Thymus (tissue), 11 donors: ENCODE measurements around the gene SPOCD1. TPM values are rescaled to one million over a fixed set of nuclear protein-coding genes. Genes with fewer than 3 reads are reported as not detected.

Experiments
- DNase-seq, 9 donors: peaks; one replicate each; pipeline ENCODE4 v3.0.0-alpha.2; 2013; ENCODE audit warnings: low spot score in 9 of 9, low read depth in 6 of 9, missing footprints in 1 of 9
- H3K27ac ChIP-seq, 2 donors: one replicate each; pipeline ENCODE4 v1.5.1; 2013; ENCODE audit warnings: control low read depth in 1 of 2, low read depth in 1 of 2, low read length in 1 of 2, mild to moderate bottlenecking in 1 of 2, moderate library complexity in 1 of 2
- H3K27me3 ChIP-seq, 2 donors: one replicate each; pipeline ENCODE4 v1.5.1; 2013; ENCODE audit warnings: low read length in 1 of 2; ENCODE audit not compliant: control insufficient read depth in 2 of 2, insufficient read depth in 1 of 2
- H3K36me3 ChIP-seq, 2 donors: one replicate each; pipeline ENCODE4 v1.5.1; 2013; ENCODE audit warnings: low read length in 1 of 2, mild to moderate bottlenecking in 1 of 2, moderate library complexity in 1 of 2; ENCODE audit not compliant: control insufficient read depth in 2 of 2, insufficient read depth in 2 of 2
- H3K4me1 ChIP-seq, 2 donors: one replicate each; pipeline ENCODE4 v1.5.1; 2013; ENCODE audit warnings: low read length in 2 of 2; ENCODE audit not compliant: control insufficient read depth in 2 of 2, insufficient read depth in 2 of 2
- H3K4me3 ChIP-seq, 2 donors: one replicate each; pipeline ENCODE4 v1.5.1; 2013; ENCODE audit warnings: low read length in 2 of 2, control low read depth in 1 of 2, mild to moderate bottlenecking in 1 of 2
- H3K9me3 ChIP-seq, 2 donors: one replicate each; pipeline ENCODE4 v1.5.1; 2013; ENCODE audit warnings: low read length in 1 of 2, mild to moderate bottlenecking in 1 of 2; ENCODE audit not compliant: control insufficient read depth in 2 of 2, insufficient read depth in 1 of 2
- WGBS: extraction: QIAGEN DNeasy Blood & Tissue Kit; methylation state at CpG from one replicate; pipeline ENCODE4 v1.1.7; 2013; 5-methylcytosine and 5-hydroxymethylcytosine counted together
- polyA plus RNA-seq: library from polyadenylated mRNA; stranded (reverse); fragments of 200-250 nt; gene quantifications from one replicate; pipeline ENCODE4 v1.2.3, GENCODE V29; 2013
- total RNA-seq: library from RNA; stranded (reverse); fragments of 120-200 nt; gene quantifications from one replicate; pipeline ENCODE4 v1.2.4, GENCODE V29; 2013
- donor health status: healthy.

SPOCD1 gene
- total and polyA plus RNA-seq, 2 donors: 0.41 to 2.5 TPM

DNA sequence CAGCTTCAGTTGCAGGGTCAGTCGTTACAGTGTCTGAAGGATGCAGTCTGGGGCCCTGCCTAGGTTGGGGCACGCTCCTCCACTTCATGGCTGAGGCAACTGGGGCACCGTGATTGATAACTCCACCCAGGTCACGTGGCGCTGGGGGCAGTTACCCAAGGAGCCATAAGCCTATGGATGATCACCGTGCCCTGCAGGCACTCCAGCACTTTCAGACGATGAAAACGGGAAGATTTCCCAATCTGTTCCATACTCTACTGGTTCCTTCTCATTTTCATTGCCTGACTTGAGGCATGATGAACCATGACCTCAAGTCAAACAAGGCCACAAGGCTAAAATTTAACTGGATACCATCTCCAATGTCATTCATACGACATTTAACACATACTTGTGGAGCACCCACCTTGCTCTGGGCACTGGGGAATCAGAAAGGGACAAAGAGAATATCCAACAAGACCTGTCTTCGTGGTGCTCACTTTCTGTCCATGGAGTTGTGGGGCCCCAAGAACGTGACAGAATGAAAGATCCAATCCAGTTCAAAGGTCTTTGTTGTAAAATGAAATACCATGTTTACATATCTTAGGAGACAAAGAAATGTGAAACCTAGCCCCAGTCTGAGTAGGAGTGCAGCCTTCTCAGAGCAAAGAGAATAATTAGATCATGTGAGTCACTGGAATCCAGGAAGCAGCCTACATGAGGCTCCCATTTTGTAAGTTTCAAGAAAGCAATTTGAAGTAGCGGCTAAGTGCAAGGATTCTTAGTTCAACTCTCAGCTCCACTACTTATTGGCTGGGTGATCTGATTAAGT, 39.4 kb upstream of the SPOCD1 start:
- H3K4me3 ChIP-seq: no peak overlapping the region
- WGBS: 96% methylated on average over 12 of the region's 12 CpGs
- no peaks in the 10 kb centered on the region for H3K9me3 ChIP-seq

DNA sequence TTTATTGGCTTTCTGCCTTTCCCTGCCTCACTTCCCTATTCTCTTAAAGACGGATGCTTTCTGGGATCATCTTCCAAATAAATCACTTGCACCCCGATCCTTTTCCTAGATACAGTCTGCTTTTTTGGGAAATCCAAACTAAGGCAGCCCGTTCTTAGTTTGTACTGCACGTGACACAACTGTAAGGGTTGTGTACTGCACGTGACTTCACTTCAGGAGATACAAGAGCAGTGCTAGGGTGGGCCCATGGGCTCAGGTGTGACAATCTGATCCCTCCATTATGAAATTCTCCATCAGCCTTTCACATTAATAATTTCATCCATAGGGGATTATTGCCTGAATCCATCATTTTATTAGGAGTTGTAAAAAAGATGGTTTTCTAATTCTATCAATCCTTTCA, 33.8 kb upstream of the SPOCD1 start:
- WGBS: 80% methylated on average over 5 of the region's 5 CpGs
- H3K4me3 ChIP-seq: peak overlapping the region; percentile 52 to 61
- H3K4me1 ChIP-seq: peaks cover 33 to 63% of the 10 kb centered on the region in 2 donors
- H3K27me3 ChIP-seq: no peaks in the 10 kb centered on the region
- no peaks in the 10 kb centered on the region for H3K36me3 ChIP-seq
- H3K27ac ChIP-seq: peak overlapping the region in 1 of 2 donors; percentile 92
- peaks cover 0 to 4% of the 10 kb centered on the region in 2 donors for H3K9me3 ChIP-seq
- DNase-seq: no peak

More for the DNA sequence above, 39.4 kb upstream of the SPOCD1 start:
- Histone ChIP-seq H3K27ac (no peak overlapping the region), H3K4me1 (peaks cover 10 to 46% of the 10 kb centered on the region in 2 donors), H3K27me3 (no peaks in the 10 kb centered on the region), H3K36me3 (no peaks in the 10 kb centered on the region)
- DNase-seq: no peak

DNA sequence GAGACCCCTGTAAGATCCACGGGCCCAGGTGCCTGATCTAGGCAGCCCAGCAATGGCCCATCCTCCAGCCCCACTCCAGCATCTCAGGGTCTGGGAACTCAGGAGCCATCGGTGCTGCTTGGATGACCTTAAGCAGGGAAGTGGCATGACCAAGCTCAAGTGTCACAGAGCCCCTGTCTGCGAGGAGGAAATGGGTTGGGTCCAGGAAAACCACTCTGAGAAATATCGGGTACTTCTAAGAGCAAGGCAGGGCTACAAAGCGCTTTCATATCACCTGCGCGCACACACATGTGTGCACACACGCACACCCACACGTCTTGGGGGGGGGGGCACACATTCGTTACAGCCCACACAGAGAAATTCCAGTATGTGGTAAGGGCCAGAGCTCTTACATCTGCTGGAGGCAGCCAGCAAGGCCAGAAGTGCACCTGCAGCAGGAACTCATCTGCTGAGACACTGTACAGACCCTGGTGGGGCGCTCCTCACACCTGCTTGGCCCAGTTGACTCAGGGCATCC, 32.6 kb upstream of the SPOCD1 start:
- peak; percentile 63 to 95 (median 87) for DNase-seq
- H3K4me3 ChIP-seq: peak overlapping the region; percentile 52 to 61
- H3K9me3 ChIP-seq: peaks cover 0 to 4% of the 10 kb centered on the region in 2 donors
- peak overlapping the region; percentile 92 to 95 for H3K27ac ChIP-seq
- WGBS: 5% methylated on average over 11 of the region's 11 CpGs
- peaks cover 40 to 68% of the 10 kb centered on the region in 2 donors for H3K4me1 ChIP-seq
- no peaks in the 10 kb centered on the region for H3K27me3 ChIP-seq
- no peaks in the 10 kb centered on the region for H3K36me3 ChIP-seq

DNA sequence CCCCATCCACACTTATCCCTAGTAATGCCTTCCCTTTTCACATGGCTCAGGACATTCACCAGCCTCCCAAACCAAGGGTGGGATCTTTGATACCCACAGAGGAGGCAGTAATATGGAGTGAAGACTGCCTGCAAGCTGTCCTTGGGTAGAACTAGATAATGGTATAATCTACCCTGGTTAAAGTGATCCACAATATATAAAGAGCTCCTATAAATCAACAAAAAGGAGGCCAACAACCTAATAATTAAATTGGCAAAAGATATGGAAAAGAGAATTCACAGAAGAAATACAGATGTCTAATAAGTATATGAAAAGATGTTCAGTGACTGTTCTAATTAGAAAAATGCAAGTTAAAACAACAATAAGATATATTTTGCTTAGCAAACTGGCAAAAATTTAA, 30.7 kb upstream of the SPOCD1 start:
- H3K9me3 ChIP-seq: peaks cover 0 to 4% of the 10 kb centered on the region in 2 donors
- no peak for DNase-seq
- no peaks in the 10 kb centered on the region for H3K36me3 ChIP-seq
- H3K27ac ChIP-seq: peak overlapping the region in 1 of 2 donors; percentile 92
- H3K27me3 ChIP-seq: no peaks in the 10 kb centered on the region
- peaks cover 53 to 77% of the 10 kb centered on the region in 2 donors for H3K4me1 ChIP-seq
- H3K4me3 ChIP-seq: no peak overlapping the region

DNA sequence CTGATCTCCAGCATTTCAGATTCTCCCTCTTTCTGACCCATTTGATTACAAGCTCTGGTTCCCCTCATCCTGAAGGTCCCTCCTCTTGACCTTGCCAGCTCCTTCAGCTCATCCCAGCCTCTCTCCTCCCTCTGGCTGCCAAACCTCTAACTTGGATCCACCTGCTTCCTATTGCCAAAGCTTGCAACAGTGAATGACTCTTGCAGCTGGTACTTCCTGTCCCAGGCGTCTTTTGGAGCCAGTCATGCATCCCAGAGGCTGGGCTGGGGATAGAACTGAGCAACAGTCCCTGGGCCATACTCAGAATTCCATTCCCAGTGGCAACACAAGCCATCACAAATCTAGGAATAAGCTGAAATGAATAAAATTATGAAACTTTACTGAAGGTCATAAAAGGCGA, 27.7 kb upstream of the SPOCD1 start:
- Histone ChIP-seq H3K4me1 (peaks cover 42 to 66% of the 10 kb centered on the region in 2 donors), H3K27me3 (no peaks in the 10 kb centered on the region), H3K27ac (peak overlapping the region; percentile 65 to 71), H3K36me3 (no peaks in the 10 kb centered on the region), H3K9me3 (no peaks in the 10 kb centered on the region), H3K4me3 (no peak overlapping the region)
- peak in 1 of 9 donors; percentile 43 for DNase-seq
- 55% methylated on average over 2 of the region's 2 CpGs for WGBS

DNA sequence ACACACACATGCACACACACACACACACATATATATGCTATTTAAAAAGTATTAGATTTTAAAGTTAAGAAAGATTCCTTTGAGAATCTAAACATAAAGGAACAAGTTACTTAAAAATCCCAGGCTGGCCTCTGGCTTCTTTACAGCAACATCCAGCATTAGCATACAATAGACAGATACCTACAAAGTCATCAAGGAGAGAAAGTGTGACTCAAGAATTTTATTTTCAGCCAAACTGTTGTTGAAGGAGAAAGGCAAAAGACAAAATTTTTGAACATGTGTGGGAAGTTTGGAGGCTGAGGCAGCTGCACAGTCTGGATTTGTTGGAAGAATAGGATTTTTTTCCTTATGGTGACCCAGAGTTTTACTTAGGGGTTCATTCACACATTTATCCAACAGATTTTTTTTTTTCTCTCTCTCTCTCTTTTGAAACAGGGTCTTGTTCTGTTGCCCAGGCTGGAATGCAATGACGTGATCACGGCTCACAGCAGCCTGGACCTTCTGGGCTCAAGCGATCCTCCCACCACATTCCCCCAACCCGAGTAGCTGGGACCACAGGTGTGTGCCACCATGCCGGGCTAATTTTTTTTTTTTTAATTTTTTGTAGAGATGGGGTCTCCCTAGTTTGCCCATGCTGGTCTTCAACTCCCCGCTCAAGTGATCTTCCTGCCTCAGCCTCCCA, 24.0 kb upstream of the SPOCD1 start:
- WGBS: 97% methylated on average over 6 of the region's 6 CpGs
- Histone ChIP-seq H3K27me3 (no peaks in the 10 kb centered on the region), H3K36me3 (no peaks in the 10 kb centered on the region), H3K9me3 (no peaks in the 10 kb centered on the region), H3K27ac (no peak overlapping the region), H3K4me1 (peaks cover 29 to 63% of the 10 kb centered on the region in 2 donors), H3K4me3 (no peak overlapping the region)
- no peak for DNase-seq

DNA sequence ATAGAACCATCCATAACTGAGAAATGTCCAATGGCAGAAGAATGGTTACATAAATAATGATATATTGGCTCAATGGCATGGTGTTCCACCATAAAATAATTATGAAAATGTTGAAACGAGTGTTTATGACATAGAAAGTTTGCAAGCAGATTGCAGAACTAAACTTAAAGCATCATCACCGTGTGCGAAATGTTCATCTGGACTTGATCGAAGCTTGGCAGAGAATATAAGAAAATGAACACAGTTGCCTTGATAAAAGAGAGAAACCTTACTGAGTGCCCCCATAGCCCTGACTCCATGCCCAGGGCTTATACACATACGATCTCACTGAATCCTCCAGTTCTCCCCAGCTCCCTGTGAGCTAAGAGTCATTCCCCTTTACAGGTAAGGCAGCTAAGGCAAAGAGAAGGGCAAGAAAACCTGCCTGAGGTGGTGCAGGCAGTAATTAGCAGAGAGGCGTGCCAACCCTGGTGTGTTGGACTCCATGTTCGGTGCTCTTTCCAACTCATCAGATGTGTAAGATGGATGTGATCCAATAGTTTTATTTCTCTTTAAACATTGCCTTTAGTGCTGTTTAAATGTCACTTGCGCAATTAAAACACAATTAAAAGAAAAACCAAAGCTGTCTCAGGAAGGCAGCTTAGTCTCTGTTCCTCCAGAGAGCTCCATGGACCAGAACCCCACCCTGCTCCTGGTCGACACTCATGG, 21.8 kb upstream of the SPOCD1 start:
- no peak for DNase-seq
- Histone ChIP-seq H3K9me3 (no peaks in the 10 kb centered on the region), H3K36me3 (no peaks in the 10 kb centered on the region), H3K27ac (no peak overlapping the region), H3K27me3 (no peaks in the 10 kb centered on the region), H3K4me1 (peaks cover 25 to 67% of the 10 kb centered on the region in 2 donors), H3K4me3 (no peak overlapping the region)
- WGBS: 99% methylated on average over 9 of the region's 9 CpGs

DNA sequence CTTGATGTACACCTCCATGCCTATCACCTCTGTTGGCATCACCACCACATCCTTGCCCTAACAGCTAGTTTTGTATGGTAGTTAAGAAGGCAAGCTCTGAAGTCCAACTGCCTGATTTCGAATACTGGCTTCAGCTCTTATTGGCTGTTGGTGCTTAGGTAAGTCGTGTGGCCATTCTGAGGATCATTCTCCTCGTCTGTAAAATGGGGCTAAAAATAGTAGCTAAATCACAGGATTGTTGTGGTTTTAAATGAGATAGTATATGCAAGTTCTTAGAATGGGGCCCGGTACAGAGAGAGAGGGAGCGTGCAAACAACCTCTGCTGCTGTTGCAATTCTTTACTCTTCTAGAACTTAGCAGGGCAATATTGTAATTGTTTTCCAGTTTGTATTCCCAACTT, 20.8 kb upstream of the SPOCD1 start:
- Histone ChIP-seq H3K4me1 (peaks cover 23 to 71% of the 10 kb centered on the region in 2 donors), H3K27ac (no peak overlapping the region), H3K27me3 (no peaks in the 10 kb centered on the region), H3K36me3 (no peaks in the 10 kb centered on the region), H3K4me3 (no peak overlapping the region), H3K9me3 (no peaks in the 10 kb centered on the region)
- 76% methylated on average over 5 of the region's 5 CpGs for WGBS
- no peak for DNase-seq
